ENCODE data around the gene ASPG.

Gene ASPG

GRCh38 chr14:104162495-104162894 is 77.0 kb downstream of the ASPG start:
- no peak for DNase-seq (ENCODE audit: low spot score)

- DNase-seq (ENCODE audit: low spot score), result no peak
Measured at GRCh38 chr14:104163541-104163940, 78.0 kb downstream of the ASPG start.

- DNase-seq (ENCODE audit: low spot score), result no peak
Measured at GRCh38 chr14:104164041-104164440, 78.5 kb downstream of the ASPG start.

- no peak for DNase-seq (ENCODE audit: low spot score)
Measured at GRCh38 chr14:104164512-104164911, 79.0 kb downstream of the ASPG start.
